SK-N-SH treated with all-trans-retinoic acid at 6 μM for 48 hours (cell line): ENCODE results near the gene KRTAP10-2.
"Not testable (repeated sequence)": the region's sequence is repeated elsewhere in the genome, so short reads cannot be mapped to it uniquely, and the experiment has no call there.

Experiments
- CREB5 ChIP-seq: fragments of 250-450 bp; sonication (Bioruptor Pico); IDR thresholded peaks from 2 replicates; pipeline ENCODE4 v1.5.1; 2020; ENCODE audit warnings: low read depth, mild to moderate bottlenecking, moderate library complexity
- PATZ1 ChIP-seq: fragments of 250-450 bp; sonication (Bioruptor Pico); IDR thresholded peaks from 2 replicates; pipeline ENCODE4 v1.8.0; 2020; ENCODE audit warnings: mild to moderate bottlenecking, moderate library complexity, borderline replicate concordance
- ZC3H10 ChIP-seq: fragments of 250-450 bp; sonication (Bioruptor Pico); IDR thresholded peaks from 2 replicates; pipeline ENCODE4 v1.5.1; 2021; ENCODE audit warnings: mild to moderate bottlenecking, moderate library complexity
- ZFP3 ChIP-seq: fragments of 250-450 bp; sonication (Bioruptor Pico); IDR thresholded peaks from 2 replicates; pipeline ENCODE4 v1.5.0; 2020; ENCODE audit warnings: mild to moderate bottlenecking, moderate library complexity
- ZNF565 ChIP-seq: fragments of 450-650 bp; formaldehyde crosslinking; conservative IDR thresholded peaks from 2 replicates; pipeline ENCODE4 v1.5.0; 2020; ENCODE audit warnings: low read depth, mild to moderate bottlenecking, moderate library complexity
- TF ChIP-seq, protein P1 (sequence below): fragments of 250-450 bp; sonication (Bioruptor Pico); IDR thresholded peaks from 2 replicates; pipeline ENCODE4 v1.5.0; 2020; ENCODE audit warnings: mild to moderate bottlenecking, moderate library complexity

- TF ChIP-seq, protein P1, sequence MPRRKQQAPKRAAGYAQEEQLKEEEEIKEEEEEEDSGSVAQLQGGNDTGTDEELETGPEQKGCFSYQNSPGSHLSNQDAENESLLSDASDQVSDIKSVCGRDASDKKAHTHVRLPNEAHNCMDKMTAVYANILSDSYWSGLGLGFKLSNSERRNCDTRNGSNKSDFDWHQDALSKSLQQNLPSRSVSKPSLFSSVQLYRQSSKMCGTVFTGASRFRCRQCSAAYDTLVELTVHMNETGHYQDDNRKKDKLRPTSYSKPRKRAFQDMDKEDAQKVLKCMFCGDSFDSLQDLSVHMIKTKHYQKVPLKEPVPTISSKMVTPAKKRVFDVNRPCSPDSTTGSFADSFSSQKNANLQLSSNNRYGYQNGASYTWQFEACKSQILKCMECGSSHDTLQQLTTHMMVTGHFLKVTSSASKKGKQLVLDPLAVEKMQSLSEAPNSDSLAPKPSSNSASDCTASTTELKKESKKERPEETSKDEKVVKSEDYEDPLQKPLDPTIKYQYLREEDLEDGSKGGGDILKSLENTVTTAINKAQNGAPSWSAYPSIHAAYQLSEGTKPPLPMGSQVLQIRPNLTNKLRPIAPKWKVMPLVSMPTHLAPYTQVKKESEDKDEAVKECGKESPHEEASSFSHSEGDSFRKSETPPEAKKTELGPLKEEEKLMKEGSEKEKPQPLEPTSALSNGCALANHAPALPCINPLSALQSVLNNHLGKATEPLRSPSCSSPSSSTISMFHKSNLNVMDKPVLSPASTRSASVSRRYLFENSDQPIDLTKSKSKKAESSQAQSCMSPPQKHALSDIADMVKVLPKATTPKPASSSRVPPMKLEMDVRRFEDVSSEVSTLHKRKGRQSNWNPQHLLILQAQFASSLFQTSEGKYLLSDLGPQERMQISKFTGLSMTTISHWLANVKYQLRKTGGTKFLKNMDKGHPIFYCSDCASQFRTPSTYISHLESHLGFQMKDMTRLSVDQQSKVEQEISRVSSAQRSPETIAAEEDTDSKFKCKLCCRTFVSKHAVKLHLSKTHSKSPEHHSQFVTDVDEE (CRISPR knock-in tag): not testable (repeated sequence)
- TF ChIP-seq PATZ1; ZFP3 (CRISPR knock-in tag); ZNF565 (CRISPR knock-in tag); CREB5 (CRISPR knock-in tag); ZC3H10 (CRISPR knock-in tag): not testable (repeated sequence)
Observed at GRCh38 chr21:44591801-44592130, 40.5 kb upstream of the KRTAP10-2 start.
